Germinal center (tissue), 1 donor: ENCODE measurements around the gene SZT2.

Experiments
- DNase-seq: peaks from one replicate; pipeline ENCODE4 v3.0.0; 2012; ENCODE audit warnings: mixed read lengths, low spot score

Gene SZT2

GRCh38 chr1:43389326-43390313 is at the start of gene SZT2, which contains the start of gene MED8:
Gene SZT2, plus strand, starts transcription at chr1:43389899. Its CDS starts 70 bp downstream, at chr1:43389969.
Gene MED8, minus strand, starts transcription at chr1:43389800. Its CDS starts 36 bp downstream, at chr1:43389764.
- DNase-seq = peak; percentile 94

GRCh38 chr1:43340559-43340958 is 49.1 kb upstream of the SZT2 start:
- DNase-seq = no peak

DNA sequence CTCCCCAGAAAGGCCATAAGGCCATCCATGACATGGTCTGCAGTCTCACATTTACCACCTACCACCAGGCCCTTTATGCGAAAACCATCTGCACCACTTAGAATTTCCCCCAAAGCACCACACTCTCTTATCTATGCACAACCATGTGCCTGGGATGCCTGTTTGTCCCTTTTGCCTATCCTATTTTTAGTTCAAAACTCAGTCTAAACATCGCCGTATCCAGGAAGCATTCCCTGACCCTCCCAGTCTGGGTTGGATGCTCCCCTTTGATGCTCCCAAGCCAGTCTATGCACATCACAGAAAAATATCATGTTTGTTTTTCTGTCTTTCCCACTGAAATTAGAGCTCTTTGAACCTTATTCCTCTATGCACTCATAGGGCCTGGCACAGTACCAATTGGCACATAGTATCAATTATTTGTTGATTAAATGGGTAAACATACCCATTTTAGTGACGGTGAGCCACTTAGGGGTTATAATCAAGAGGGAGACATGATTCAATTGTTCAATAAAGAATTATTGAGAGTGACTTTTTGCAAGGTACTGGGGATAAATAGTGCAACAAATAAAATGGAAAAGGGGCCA is 45.3 kb upstream of the SZT2 start:
- DNase-seq = no peak

DNA sequence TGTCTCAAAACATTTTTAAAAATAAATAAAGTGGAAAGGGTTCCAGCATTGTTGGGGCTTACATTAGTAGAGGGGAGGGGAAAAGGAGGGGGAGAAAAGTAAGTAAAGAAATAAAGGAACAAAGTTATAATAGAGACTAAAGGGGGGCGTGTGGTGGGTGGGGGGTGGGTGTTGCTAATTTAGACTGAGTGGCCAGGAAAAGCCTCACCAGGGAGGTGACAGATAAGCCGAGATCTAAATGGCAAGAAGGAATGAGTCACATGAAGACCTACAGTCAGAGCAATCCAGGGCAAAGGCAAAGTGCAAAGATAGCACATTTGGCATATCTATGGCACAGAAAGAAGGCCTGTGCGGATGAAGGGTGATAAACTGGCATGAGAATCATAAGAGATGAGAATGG is 44.6 kb upstream of the SZT2 start:
- DNase-seq = no peak

DNA sequence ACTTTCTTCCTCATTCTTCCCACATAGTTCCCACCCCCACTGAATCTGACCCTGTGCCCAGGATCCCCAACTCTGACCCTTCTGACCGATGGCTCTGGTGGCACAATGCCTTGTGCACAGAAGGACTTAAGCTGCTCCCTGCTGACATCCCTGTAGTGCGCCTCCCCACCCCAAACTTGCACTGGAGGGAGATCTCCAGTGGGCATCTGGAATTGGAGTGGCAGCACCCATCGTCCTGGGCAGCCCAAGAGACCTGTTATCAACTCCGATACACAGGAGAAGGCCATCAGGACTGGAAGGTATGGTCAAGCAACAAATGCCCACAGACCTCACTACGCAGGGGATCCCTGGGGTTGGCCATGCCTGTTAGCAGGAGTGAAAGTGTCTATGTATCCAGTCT is 43.1 kb upstream of the SZT2 start:
- no peak for DNase-seq

- no peak for DNase-seq
Observed at GRCh38 chr1:43348343-43348808, 41.3 kb upstream of the SZT2 start.

DNA sequence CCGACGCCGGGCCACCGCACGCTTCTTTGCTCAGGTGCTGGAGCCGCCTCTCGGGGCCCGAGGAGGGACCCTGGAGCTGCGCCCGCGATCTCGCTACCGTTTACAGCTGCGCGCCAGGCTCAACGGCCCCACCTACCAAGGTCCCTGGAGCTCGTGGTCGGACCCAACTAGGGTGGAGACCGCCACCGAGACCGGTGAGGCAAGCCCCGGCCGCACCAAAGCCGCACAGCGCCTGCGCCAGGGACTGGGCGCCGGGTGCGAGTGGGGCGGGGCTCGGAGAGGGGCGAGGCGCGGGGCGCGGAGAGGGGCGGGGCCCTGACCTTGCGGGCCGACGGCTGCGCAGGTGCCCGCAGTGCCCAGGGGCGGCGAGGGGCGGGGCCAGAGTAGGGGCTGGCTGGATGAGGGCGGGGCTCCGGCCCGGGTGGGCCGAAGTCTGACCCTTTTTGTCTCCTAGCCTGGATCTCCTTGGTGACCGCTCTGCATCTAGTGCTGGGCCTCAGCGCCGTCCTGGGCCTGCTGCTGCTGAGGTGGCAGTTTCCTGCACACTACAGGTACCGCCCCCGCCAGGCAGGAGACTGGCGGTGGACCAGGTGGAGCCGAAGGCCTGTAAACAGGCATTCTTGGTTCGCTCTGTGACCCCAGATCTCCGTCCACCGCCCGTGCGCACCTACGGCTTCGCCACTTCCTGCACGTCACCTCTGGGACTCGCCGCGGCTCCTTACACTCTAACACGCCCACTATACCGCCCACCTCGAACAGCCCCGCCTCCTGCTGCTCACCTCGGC is 40.7 kb upstream of the SZT2 start:
- peak; percentile 80 for DNase-seq

- no peak for DNase-seq
Observed at GRCh38 chr1:43349594-43350306, 39.9 kb upstream of the SZT2 start.

GRCh38 chr1:43350976-43351375 is 38.7 kb upstream of the SZT2 start:
- DNase-seq = no peak

GRCh38 chr1:43351421-43352350 is 38.0 kb upstream of the SZT2 start:
- DNase-seq = no peak

DNA sequence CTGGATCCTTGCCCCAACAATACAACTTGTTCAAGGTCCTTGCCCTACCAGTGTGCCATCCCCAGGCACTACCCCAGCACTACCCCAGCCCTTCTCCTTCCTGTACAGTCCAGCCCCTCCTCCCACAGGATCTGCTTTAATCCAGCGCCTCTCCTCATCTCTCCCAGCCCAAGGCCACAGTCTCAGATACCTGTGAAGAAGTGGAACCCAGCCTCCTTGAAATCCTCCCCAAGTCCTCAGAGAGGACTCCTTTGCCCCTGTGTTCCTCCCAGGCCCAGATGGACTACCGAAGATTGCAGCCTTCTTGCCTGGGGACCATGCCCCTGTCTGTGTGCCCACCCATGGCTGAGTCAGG is 37.4 kb upstream of the SZT2 start:
- no peak for DNase-seq

DNA sequence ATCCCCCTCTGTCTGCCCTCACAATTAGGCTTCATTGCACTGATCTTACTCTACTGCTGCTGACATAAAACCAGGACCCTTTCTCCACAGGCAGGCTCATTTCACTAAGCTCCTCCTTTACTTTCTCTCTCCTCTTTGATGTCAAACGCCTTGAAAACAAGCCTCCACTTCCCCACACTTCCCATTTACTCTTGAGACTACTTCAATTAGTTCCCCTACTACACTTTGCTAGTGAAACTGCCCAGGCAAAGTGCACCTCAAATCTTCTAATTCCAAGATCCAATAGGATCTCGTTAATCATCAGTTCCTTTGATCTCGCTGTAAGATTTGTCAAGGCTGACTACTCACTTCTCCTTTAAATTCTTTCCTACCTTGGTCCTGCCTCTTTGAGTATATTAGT is 36.8 kb upstream of the SZT2 start:
- DNase-seq = no peak

DNA sequence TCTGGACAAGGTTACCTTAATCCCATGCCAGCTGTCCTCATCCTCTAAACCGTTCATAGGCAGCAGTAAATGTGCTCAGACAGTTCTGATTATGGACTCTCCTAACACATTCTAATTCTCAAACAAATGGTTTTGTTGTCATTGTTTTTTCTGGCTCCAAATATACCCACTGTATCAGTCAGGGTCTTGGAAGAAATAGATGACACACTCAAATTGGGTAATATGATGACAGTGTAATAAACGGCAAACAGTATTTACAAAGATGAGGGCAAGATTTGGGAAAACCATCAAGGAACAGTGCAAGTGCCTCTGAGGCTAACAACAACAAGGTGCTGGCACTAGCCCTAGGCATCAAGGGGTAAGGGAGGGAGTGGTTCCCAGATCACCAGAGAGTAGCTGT is 35.2 kb upstream of the SZT2 start:
- DNase-seq = no peak

GRCh38 chr1:43354936-43355335 is 34.8 kb upstream of the SZT2 start:
- no peak for DNase-seq

DNA sequence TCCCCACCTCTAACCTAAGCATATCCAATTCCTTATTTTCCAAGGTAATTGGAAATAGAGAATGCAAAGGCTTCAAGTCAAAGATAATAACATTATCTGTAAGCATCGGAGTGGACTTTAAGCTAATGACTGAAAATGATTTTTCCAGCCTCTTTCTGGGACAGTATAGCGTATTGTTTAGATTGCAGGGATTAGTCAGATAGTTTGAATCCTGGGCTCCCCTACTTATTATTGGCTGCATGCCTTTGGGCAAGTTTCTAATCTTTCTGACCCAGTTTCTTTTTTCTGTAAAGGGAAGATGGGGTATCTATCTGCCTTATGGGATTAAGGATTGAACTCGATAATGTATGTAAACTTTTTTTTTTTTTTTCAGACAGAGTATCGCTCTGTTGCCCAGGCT is 32.4 kb upstream of the SZT2 start:
- DNase-seq = no peak

- peak; percentile 23 for DNase-seq
Observed at GRCh38 chr1:43358121-43358745, 31.5 kb upstream of the SZT2 start.

GRCh38 chr1:43358746-43359693 is 30.7 kb upstream of the SZT2 start, which contains the start of gene CDC20:
Gene CDC20, plus strand, starts transcription at chr1:43358981. Its CDS starts 235 bp downstream, at chr1:43359216.
- DNase-seq = peak; percentile 95

DNA sequence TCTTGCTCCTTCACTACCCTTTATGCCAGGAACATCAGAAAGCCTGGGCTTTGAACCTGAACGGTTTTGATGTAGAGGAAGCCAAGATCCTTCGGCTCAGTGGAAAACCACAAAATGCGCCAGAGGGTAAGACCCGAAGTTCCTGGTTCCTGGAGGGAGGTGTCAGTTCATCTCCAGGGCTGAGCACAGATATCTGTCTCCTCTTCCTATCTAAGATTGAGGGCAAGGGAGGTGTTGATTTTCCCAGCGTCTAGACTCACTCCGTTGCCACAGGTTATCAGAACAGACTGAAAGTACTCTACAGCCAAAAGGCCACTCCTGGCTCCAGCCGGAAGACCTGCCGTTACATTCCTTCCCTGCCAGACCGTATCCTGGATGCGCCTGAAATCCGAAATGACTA is 30.0 kb upstream of the SZT2 start:
- DNase-seq = no peak

GRCh38 chr1:43360616-43361015 is 29.1 kb upstream of the SZT2 start:
- no peak for DNase-seq
